ENCODE data around the gene PGBD2.
A peak's percentile ranks its signal among the peaks of the same experiment; 100 is the strongest.
"Not testable (repeated sequence)": the region's sequence is repeated elsewhere in the genome, so short reads cannot be mapped to it uniquely, and the experiment has no call there.

The PGBD2 gene

DNA sequence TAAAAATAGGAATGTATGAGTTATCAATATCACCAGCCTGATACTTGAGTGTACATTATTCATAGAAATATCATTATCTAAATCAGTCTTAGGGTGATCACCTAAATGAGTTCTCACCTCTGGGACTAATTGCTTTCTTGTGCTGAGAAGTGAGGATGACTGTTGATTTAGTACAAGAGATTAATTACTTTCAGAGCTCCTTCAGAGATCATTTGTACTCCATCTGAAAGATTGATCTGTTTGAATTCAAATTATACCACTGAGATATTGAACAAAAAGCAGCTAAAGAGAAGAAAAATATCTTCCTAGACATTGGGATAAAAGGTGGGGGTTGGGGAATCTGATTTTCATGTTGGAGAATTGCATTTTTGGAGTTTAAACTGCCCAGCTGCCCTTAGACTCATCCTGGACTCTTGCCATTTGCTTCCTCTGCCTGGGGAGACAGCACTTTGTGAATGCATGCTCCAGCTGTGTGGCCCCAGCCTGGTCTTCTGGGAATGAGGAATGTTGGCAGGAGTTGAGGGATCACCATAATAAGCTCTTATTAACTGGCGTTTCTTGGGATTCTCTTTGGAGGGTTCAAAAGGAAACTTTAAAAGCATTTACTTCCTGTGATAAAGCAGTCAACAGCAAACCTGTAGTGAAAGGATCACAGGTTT is 19.7 kb upstream of the PGBD2 start:
- no peak for DNase-seq (ENCODE audit: low read depth in 2 of 3, low spot score in 1 of 3)

DNA sequence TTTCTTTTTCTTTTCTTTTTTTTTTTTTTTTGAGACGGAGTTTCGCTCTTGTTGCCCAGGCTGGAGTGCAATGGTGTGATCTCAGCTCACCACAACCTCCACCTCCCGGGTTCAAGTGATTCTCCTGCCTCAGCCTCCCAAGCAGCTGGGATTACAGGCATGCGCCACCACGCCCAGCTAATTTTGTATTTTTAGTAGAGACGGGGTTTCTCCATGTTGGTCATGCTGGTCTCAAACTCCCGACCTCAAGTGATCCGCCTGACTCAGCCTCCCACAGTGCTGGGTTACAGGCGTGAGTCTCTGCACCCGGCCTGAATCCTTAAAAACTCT is 16.2 kb upstream of the PGBD2 start:
- DNase-seq (ENCODE audit: low read depth in 2 of 3, low spot score in 1 of 3), result not testable (repeated sequence)

GRCh38 chr1:248890549-248891498 is 15.2 kb upstream of the PGBD2 start:
- no peak for DNase-seq (ENCODE audit: low read depth in 2 of 3, low spot score in 1 of 3)

GRCh38 chr1:248891758-248892157 is 14.3 kb upstream of the PGBD2 start:
- no peak for DNase-seq (ENCODE audit: low read depth in 2 of 3, low spot score in 1 of 3)

GRCh38 chr1:248892590-248892989 is 13.4 kb upstream of the PGBD2 start:
- DNase-seq (ENCODE audit: low read depth in 2 of 3, low spot score in 1 of 3), result no peak

- no peak for DNase-seq (ENCODE audit: low read depth in 2 of 3, low spot score in 1 of 3)
Observed at GRCh38 chr1:248894837-248895236, 11.2 kb upstream of the PGBD2 start.

GRCh38 chr1:248897412-248898337 is 8.4 kb upstream of the PGBD2 start:
- no peak for DNase-seq (ENCODE audit: low read depth in 2 of 3, low spot score in 1 of 3)

DNA sequence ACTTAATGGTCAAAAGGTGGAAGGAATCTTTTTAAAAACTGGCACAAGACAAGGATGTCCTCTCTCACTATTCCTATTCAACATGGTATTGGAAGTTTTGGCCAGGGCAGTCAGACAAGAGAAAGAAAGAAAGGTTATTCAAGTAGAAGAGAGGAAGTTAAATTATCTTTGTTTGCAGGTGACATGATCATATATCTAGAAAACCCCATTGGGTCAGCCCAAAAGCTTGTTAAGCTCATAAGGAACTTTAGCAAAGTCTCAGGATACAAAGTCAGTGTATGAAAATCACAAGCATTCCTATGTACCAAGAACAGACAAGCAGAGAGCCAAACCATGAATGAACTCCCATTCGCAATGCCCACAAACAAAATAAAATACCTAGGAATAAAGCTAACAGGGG is 5.4 kb upstream of the PGBD2 start:
- DNase-seq (ENCODE audit: low read depth in 2 of 3, low spot score in 1 of 3), result no peak

DNA sequence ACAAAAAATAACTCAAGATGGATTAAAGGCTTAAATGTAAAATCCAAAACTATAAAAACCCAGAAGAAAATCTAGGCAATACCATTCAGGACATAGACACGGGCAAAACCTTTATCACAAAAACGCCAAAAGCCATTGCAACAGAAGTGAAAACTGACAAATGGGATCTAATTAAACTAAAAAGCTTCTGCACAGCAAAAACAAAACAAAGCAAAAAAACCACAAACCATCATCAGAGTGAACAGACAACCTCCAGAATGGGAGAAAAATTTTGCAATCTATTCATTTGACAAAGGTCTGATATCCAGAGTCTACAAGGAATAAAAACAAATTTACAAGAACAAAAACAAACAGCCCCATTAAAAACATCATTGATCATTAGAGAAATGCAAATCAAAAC is 4.5 kb upstream of the PGBD2 start:
- DNase-seq (ENCODE audit: low read depth in 2 of 3, low spot score in 1 of 3), result no peak

DNA sequence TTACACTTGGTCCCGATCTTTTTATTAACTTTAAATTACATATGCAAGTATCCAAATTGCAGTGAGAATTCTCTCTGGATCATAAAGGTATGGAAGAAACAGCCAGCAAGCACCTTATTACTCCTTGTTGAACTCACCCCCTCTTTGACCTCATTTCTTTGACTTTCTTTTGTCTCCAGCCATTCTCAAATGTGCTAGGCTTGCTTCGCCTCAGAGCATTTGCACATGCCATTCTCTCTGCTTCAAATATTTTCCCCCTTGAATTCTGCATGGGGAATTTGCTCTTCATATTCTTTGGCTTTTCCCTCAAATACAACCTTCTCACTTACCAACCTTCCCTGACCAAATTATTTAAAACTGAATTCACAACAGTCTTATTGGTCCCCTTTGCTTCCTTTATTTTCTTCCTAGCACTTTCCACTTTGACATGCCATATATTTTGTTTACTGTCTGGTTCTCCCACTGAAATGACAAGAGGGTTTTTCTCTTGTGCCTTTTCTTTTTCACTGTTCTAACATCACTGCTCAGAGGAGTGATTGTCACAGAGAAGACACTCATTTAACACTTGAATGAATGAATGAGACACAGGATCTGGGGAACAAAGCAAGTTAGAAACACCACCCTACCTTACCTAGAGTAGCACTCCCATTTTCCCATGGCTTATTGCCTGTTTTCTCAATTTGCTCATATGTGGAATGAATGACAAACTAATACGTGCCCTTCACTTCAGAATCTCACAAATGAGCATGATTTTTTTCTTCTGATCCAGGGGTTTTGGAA is 1.4 kb upstream of the PGBD2 start:
- DNase-seq (ENCODE audit: low read depth in 2 of 3, low spot score in 1 of 3), result no peak

DNA sequence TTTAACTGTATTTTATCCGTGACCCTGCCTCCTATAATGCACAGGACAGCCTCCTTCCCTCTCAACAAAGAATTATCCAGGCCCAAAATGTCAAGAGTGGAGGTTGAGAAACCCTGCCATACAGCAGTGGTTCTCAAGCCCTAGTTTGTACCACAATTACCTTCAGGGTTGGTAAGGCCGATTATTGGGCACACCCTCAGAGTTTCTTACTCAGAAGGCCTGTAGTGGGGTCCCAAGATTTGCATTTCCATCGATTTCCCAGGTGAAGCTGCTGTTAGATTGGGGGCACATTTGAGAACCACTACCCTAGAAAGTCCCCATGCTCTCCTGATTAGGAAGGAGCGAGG is 400 bp upstream of the PGBD2 start:
- DNase-seq (ENCODE audit: low read depth in 2 of 3, low spot score in 1 of 3), result peak in 1 of 3 donors; percentile 20

DNA sequence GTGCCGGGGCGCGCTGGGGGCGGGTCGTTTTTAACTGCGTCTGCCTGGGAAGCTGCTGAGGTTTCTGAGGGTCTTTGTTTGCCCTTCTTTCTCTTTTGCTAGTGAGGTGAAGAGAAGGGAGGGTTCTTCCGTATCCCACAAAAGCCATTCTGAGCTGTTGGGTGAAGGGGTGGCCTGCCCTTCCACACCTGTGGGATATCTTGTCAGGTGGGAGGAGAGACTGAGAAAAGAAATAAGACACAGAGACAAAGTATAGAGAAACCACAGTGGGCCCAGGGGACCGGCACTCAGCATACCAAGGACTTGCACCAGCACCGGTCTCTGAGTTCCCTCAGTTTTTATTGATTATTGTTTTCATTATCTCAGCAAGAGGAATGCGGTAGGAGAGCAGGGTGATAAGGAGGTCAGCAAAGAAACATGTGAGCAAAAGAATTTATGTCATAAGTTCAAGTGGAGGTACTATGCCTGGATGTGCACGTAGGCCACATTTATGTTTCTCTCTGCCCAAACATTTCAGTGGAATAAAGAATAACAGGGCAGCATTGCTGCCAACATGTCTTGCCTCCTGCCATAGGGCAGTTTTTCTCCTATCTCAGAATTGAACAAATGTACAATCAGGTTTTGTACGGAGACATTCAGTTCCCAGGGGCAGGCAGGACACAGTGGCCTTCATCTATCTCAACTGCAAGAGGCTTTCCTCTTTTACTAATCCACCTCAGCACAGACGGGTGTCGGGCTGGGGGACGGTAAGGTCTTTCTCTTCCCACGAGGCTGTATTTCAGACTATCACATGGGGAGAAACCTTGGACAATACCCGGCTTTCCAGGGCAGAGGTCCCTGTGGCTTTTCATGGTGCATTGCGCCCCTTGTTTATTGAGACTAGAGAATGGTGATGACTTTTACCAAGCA is 972 bp downstream of the PGBD2 start:
- DNase-seq (ENCODE audit: low read depth in 2 of 3, low spot score in 1 of 3), result no peak

- DNase-seq (ENCODE audit: low read depth in 2 of 3, low spot score in 1 of 3), result no peak
Observed at GRCh38 chr1:248910761-248911160, 4.7 kb downstream of the PGBD2 start.

DNA sequence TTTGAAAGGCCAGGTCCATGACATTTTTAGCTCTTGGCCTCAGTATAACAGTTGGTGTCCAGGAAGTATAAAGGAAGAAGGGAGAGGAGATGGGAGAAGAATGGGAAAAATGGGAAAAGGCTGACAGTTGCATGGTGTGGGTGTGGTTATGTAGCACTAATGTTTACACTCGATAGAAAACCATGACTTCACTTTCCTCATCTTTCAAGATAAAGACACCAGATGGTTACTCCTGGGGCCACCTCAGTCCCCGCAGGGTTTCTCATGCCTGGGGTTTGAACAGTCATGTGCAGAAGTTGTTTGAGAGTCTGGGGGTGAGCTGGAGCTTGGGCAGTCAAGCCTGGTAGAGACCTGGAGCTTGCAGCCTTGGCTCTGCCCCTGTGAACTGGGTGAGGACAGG is 7.9 kb downstream of the PGBD2 start:
- DNase-seq (ENCODE audit: low read depth in 2 of 3, low spot score in 1 of 3), result no peak

- no peak for DNase-seq (ENCODE audit: low read depth in 2 of 3, low spot score in 1 of 3)
Observed at GRCh38 chr1:248914796-248915381, 8.9 kb downstream of the PGBD2 start.

DNA sequence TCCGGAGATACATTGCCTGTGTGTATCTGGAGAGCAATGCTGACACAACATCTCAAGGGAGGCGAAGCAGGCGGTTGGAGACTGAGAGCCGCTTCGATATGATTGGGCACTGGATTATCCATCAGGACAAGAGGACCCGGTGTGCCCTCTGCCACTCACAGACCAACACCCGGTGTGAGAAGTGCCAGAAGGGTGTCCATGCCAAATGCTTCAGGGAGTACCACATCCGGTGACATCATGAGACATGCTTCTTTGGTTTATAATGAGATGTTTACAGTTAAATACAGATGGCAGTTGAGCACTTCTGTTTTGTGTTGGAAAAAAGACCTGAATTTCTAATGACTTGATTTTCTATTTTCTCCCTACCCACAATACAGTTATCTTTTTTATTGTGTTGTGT is 12.1 kb downstream of the PGBD2 start:
- no peak for DNase-seq (ENCODE audit: low read depth in 2 of 3, low spot score in 1 of 3)

GRCh38 chr1:248923352-248924338 is 17.6 kb downstream of the PGBD2 start:
- DNase-seq (ENCODE audit: low read depth in 2 of 3, low spot score in 1 of 3), result no peak

Data from stimulated activated CD4-positive, alpha-beta T cell treated with anti-CD3 and anti-CD28 coated beads, Interleukin-12 subunit alpha, Interleukin-12 subunit beta, amount 100 ng/mL, for 48 hours (primary cell).